GM21423 (cell line): ENCODE measurements around the gene UBASH3B.

Experiments used
- ATAC-seq: cut with Tn5 transposase; IDR thresholded peaks from one replicate; pipeline ENCODE4 v1.9.1; 2021; ENCODE audit warnings: mild to moderate bottlenecking, moderate library complexity; ENCODE audit not compliant: unreplicated experiment

Gene UBASH3B

DNA sequence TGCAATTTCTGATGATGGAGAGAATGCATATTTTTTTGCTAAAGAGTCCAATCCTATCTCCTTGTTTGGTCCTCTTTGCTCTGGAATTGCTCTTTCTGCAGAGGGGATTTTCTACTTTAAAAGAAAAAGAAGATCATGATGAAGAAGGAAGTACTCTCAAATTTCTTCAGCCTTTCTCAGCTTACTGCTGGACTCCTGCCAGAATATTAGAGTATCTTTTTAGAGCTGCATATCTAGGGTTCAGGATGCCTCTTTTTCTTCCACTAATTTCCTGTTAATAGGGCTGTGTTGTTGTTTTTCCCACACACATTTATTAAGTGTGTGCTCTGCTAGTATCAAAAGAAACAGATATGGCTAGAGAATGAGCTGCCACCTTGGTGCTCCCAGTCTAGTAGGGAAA, 18.2 kb downstream of the UBASH3B start:
- ATAC-seq: no peak

- no peak for ATAC-seq
These were observed 21.1 kb downstream of the UBASH3B start for GRCh38 chr11:122676638-122677037.

DNA sequence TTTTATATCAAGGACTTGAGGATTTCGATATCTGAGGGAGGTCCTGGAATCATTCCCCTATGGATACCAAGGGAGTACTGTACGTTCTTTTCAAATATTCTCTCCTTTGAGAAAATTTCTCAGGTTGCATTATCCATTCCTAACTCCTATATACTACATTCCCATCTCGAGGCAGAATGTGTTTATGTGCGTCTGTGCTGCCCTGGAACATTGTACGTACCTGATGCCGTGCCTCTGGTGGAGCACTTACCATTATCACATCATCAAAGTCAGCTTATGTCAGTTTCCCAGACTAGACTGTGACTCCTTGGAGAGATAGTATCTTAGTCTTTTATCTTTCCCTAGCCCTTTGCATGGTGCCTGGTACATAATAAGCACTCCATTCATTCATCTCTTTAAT, 21.7 kb downstream of the UBASH3B start:
- no peak for ATAC-seq

DNA sequence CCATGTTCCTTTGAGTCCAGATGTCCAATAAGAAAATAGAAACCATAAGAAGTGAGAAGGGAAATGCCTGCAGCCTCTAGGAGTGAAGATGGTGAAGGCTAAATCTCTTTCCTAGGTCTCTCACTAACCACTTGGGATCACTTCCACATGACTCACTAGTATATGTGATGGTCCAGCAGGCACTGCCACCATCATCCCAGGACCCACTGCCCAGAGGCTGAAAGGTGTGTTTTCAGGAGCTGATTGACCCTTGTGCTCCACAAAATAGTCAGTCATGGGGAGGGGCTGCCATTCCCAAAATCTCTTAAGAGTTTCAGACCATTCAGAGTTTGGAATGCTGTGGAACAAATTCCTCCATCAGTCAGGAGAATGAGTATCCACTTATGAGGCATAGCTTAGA, 22.9 kb downstream of the UBASH3B start:
- no peak for ATAC-seq

GRCh38 chr11:122679466-122679865, 23.9 kb downstream of the UBASH3B start:
- no peak for ATAC-seq

GRCh38 chr11:122681070-122681469, 25.5 kb downstream of the UBASH3B start:
- ATAC-seq: no peak

- ATAC-seq: no peak
These were observed 26.2 kb downstream of the UBASH3B start for GRCh38 chr11:122681735-122682134.

DNA sequence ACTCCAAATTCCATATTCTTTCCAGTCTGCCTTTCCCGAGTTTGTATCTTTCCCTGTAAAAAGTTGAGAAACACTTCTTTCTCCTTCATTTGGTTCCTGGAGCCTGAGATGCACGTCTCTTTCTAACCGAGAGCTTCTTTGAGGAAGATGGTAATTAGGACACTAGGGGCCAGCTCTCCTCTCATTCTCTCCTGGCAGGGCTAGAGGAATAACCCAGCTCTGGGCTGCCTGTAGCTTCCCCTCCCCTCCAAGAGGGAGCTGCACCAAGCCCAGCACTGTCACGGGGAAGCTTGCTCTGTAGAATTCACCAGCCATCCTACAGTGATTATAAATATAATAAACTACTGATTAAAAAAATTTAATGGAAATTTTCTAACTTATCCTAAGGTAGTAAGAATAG, 26.9 kb downstream of the UBASH3B start:
- no peak for ATAC-seq

DNA sequence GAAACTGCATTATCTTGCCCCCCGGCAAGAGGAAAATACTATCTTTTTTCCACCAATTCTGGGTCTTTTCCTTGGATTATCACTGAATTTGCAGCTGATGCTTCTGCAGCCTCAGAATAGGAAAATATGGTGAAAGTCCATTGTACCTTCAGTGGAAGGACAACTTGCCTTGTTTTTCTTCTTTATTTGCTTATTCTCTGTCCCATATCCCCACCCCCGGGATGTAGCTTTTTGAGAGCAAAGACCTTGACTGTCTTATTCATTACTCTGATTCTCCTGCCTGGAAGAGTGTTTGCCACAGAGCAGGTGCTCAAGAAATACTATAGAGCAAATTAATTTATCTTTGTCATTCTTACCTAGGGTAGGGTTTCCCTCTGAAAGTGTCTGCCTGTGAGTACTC, 29.5 kb downstream of the UBASH3B start:
- ATAC-seq: no peak

- no peak for ATAC-seq
These were observed 30.6 kb downstream of the UBASH3B start for GRCh38 chr11:122686111-122686510.

- ATAC-seq: no peak
These were observed 34.9 kb downstream of the UBASH3B start for GRCh38 chr11:122690384-122690783.

GRCh38 chr11:122690801-122691548, 35.5 kb downstream of the UBASH3B start:
- ATAC-seq: no peak

DNA sequence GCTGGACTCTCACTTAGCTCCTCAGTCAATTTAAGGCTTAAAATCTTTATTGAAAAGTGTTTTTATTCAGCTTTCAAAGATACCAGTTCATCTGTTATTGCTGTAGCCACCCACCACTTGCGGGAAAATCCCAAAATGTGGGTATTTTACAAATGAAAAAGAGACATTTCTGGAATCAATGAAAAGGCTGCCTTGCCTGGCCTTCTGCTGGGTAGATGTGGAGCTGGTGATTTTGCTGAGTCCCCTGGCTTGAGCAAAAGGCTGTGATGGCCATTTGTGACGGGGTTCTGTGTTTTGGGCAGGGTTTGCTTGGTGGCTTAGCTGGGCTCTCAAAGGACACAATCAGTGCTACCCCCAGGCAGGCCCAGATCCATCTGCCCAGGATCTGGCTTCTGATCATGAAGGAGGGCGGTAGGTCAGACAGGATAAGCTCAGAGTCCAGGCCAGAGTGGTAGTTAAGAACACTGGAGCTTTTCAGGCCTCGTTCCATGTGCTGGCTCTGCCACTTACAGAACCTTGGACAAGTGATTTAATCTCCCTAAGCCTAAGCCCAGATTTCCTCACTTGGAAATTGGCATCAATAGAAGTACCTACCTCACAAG, 36.1 kb downstream of the UBASH3B start:
- ATAC-seq: no peak

GRCh38 chr11:122692444-122692843, 36.9 kb downstream of the UBASH3B start:
- ATAC-seq: no peak

DNA sequence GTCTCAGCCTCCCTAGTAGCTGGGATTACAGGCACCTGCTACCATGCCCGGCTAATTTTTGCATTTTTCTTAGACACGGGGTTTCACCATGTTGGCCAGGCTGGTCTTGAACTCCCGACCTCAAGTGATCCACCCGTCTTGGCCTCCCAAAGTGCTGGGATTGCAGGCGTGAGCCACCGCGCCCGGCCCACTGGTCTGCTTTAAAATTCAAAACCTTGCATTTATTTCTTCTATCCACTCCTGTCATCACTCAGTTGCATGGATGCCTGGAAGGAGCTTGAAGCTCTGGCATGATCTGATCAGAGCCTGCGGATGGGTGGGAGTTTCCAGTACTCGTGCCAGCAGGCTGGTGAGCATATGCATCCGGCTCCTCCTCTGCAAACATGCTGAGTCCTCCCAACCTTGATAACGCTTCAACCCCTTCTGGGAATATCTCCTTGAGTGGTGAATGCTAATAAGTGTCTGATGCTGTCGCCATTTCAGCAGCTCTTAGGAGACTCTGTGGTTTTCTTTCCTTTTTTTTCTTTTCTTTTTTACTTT, 39.6 kb downstream of the UBASH3B start:
- ATAC-seq: no peak

- no peak for ATAC-seq
These were observed 41.1 kb downstream of the UBASH3B start for GRCh38 chr11:122696662-122697061.

DNA sequence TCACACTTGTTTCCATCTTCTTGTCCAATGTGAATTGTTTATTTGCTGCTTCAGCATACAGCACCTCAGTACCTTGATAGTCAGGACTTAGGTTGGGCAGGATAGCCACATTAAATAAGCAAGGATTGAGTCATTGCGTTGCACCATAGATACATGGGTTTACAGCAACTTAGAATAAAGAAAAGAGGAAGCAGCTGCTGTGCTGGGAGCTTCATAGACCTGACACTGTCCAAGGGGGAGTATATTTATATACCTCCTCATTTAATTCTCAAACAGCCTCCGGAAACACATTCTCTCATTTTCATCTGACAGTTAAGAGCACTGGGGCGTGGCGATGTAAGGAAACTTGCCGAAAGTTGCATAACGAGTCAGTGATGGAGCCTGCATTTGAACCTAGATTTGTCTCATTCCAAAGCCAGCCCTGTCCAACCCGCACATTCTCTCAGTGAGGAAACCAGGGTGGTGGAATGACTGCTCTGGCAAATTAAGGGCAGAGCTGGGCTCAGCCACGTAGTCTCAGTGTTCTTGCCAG, 42.2 kb downstream of the UBASH3B start:
- peak; percentile 76 for ATAC-seq

DNA sequence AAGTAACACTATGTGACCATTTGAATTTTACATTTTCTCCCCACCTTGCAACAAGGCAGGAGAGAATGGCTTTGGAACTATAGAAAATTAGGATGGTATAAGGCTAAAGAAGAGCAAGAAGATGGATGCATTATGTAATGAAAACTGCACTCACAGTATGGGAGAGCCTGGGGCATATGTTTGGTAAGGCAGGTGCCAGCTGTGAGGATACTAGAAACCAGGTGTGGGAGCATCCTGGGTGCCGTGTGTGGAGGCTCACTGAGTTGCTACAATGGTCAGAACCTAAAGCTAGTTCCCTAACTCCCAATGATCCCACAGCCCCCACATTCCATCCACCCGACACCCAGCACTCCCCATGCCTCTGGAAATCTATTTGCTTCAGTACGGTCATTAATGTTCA, 42.9 kb downstream of the UBASH3B start:
- ATAC-seq: no peak

GRCh38 chr11:122700666-122701065, 45.1 kb downstream of the UBASH3B start:
- ATAC-seq: no peak

DNA sequence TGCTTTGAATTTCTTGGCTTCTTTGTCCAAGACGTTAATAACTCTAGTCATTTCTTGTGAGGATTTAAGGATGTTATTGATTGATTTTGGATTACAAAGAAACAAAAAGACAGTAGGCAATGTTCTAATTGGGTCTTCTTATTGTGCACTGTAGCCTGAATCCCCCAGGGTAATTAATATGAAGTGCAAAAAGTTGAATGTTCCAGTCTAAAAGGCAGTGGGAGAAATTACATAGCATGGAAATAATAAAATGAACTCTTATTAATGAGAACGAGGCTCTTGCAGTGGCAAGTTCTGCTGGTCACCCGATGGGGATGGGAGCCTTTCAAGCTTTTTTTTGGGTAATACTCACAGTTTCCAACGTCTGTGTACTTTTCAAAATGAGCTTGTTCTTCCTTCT, 45.6 kb downstream of the UBASH3B start:
- no peak for ATAC-seq

- ATAC-seq: no peak
These were observed 48.2 kb downstream of the UBASH3B start for GRCh38 chr11:122703541-122704272.

DNA sequence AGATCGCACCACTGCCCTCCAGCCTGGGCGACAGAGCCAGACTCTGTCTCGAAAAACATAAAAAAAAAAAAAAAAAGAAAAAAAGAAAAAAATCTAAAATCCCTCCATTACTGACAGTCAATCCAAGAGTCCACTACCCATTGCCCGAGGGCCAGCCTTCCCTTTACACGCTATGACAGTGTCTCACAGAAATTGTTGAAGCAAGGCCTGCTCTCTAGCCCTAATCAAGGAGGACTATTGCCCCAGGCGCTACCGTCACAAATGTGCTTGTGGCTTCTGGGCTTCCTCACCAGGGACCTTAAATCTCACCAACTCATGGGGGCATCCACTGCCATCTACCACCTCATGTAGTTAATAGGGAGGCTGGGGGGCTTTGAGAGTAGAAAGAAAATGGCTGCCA, 49.9 kb downstream of the UBASH3B start:
- no peak for ATAC-seq
